GM12875 (cell line): ENCODE data around the gene FAM83E.
"Not testable (repeated sequence)": the region's sequence is repeated elsewhere in the genome, so short reads cannot be mapped to it uniquely, and the experiment has no call there.

Source experiments
- H3K4me3 ChIP-seq: one replicate; pipeline ENCODE4 v1.5.1; 2011; ENCODE audit warnings: low read depth, low read length, control low read depth
- CTCF ChIP-seq: IDR thresholded peaks from 2 replicates; pipeline ENCODE4 v1.5.1; 2011; ENCODE audit warnings: low read depth, mild to moderate bottlenecking, control low read depth, inconsistent platforms, low read length, moderate library complexity, borderline replicate concordance; ENCODE audit not compliant: insufficient read depth

Gene FAM83E

GRCh38 chr19:48635966-48636858 is 21.3 kb upstream of the FAM83E start:
- TF ChIP-seq CTCF = no peak

GRCh38 chr19:48635263-48635965 is 20.5 kb upstream of the FAM83E start:
- peak overlapping the region; percentile 62 for H3K4me3 ChIP-seq
- no peak for TF ChIP-seq CTCF

More at GRCh38 chr19:48635966-48636858, 21.3 kb upstream of the FAM83E start:
- peak overlapping the region; percentile 62 for H3K4me3 ChIP-seq

- TF ChIP-seq CTCF = no peak
- peak overlapping the region; percentile 47 for H3K4me3 ChIP-seq
Measured at GRCh38 chr19:48634424-48635262, 19.8 kb upstream of the FAM83E start.

- H3K4me3 ChIP-seq = peak overlapping the region; percentile 47
- TF ChIP-seq CTCF = no peak
Measured at GRCh38 chr19:48634036-48634342, 19.1 kb upstream of the FAM83E start.

- no peak for TF ChIP-seq CTCF
- no peak overlapping the region for H3K4me3 ChIP-seq
Measured at GRCh38 chr19:48633148-48634035, 18.5 kb upstream of the FAM83E start.

- TF ChIP-seq CTCF = no peak
- no peak overlapping the region for H3K4me3 ChIP-seq
Measured at GRCh38 chr19:48632692-48633147, 17.8 kb upstream of the FAM83E start.

GRCh38 chr19:48632286-48632685 is 17.4 kb upstream of the FAM83E start:
- H3K4me3 ChIP-seq = not testable (repeated sequence)
